HG03378 (cell line): Measurements from ENCODE around the gene CASP9.
"Not testable (repeated sequence)": the region's sequence is repeated elsewhere in the genome, so short reads cannot be mapped to it uniquely, and the experiment has no call there.

Source experiments
- ATAC-seq: cut with Tn5 transposase; IDR thresholded peaks from one replicate; pipeline ENCODE4 v1.9.1; 2021; ENCODE audit warnings: mild to moderate bottlenecking, moderate library complexity; ENCODE audit not compliant: unreplicated experiment

The CASP9 gene

DNA sequence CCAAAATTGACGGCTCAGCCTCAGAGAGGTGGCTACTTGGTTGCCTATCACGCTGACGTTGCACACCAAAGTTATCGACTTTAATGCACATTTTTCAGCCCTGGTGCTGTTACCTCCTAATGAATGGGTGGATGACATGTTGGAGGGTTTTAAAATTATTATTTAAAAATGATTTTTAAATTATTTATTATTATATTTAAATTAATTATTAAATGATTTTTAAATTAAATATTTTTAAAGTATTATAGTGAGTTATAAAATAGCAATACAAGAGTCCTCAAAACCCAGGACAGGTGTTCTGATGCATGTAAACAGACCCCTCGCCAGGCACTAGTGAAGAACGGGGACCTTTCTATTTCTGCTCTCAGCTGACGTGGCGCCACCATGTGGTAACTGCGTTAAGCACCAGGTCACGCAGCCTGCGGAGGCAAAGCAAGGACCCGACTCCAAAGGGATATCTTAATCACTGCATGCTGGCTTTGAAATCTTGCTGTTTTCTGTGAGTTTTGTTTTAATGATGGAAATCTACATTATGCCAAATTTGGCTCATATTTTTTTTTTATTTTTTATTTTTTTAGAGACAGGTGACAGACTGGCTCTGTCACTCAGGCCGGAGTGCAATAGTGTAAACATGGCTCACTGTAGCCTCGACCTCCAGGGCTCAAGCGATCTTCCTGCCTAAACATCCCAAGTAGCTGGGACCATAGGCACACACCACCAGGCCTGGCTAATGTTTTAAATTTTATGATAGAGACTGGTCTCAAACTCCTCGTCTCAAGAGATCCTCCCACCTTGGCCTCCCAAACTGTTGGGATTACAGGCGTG is 22.6 kb downstream of the CASP9 start:
- ATAC-seq: no peak

DNA sequence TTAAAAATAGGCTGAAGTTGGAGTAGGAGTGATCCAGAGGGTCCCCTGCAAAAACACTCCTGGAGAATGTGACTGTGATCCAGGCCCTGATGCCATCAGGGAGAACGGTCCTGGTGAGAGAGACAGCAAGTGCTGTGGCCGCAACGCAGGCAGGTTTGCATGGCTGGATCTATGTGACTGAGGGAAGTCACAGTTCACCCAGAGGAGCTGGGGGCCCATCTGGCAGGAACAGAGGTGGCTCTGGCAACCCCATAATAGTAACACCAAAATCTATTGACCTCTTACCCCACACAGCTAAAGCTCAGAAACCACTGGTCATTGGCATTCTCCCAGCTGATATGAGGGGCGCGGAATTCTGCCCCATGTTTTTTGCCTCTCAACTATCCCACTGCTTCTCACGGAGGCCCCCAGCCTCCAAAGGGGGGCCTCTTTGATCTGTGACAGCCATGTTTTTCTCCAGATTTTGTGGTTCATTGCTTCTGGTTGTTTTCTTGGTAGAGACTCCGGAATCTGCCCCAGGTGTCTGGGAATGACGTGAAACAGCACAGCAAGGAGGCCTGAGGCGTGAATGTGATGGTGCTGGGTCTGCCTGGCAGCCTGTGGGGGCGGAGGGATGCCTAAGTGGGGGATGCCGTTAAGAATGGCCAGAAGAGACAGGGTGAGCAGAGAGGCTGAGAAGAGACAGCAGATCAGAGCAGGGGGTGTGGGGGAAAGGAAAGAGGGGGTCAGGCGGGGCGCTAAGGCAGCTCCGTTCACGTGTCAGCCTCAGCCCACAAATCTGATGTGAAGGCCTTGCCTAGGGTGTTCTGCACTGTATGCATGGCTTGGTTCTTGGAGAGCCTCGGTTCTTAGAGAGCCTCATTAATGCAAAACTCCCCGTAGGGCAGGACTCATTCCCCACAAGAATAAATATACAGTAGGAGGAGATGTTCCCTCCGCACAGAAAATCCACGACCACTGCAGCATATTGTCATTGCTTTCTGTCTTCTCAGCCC is 23.5 kb downstream of the CASP9 start:
- no peak for ATAC-seq

DNA sequence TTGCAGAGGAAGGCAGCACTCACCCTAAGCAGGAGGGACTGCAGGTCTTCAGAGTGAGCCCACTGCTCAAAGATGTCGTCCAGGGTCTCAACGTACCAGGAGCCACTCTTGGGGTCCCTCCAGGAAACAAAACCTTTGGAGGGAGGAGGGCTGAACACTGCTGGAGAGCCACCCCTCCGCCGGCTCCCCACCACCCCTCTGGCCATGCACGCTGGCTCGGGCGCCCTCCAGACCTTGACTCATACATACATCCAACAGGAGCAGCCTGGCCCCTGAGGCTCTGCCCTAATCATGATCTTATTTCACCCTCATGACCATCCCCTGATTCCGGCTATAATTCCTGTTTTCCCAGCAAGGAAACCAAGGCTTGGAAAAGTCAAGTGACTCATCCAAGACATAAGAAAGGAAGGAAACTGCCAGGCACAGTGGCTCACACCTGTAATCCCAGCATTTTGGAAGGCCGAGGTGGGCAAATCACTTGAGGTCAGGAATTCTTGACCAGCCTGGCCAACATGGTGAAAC is 30.1 kb downstream of the CASP9 start:
- no peak for ATAC-seq

DNA sequence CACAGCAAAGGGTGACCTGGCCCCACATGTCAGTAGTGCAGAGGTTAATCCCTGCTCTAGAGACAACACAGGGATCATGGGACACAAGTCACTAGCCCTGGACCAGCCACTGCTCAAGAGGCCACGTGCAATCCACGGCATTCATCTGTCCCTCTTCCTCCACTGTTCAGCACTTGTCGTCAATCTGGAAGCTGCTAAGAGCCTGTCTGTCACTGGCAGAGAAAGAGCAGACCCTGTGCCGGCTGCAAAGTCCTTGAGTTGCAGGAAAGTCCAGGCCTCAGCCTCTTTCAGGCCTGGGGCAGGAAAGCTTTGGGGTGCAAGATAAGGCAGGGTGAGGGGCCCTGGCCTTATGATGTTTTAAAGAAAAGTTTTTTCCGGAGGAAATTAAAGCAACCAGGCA is 31.4 kb downstream of the CASP9 start:
- ATAC-seq: no peak

DNA sequence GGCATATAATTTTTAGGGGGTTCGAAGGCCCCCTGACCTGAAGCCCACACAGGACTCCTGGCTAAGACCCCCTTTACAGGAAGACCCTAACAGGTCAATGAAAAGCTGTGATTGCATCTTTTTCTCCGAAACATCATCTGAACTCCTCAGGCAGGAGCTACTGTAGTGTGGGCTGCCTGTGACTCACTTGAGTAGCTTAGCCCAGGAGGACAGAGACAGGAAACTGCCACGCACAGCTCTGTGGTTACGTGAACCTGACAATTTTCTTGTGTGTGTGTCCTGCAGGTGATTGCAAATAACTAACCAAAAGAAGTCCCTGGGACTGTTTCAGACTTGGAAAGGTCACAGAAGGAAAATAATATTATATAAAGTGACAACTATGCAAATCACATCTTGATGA is 33.0 kb downstream of the CASP9 start:
- not testable (repeated sequence) for ATAC-seq

DNA sequence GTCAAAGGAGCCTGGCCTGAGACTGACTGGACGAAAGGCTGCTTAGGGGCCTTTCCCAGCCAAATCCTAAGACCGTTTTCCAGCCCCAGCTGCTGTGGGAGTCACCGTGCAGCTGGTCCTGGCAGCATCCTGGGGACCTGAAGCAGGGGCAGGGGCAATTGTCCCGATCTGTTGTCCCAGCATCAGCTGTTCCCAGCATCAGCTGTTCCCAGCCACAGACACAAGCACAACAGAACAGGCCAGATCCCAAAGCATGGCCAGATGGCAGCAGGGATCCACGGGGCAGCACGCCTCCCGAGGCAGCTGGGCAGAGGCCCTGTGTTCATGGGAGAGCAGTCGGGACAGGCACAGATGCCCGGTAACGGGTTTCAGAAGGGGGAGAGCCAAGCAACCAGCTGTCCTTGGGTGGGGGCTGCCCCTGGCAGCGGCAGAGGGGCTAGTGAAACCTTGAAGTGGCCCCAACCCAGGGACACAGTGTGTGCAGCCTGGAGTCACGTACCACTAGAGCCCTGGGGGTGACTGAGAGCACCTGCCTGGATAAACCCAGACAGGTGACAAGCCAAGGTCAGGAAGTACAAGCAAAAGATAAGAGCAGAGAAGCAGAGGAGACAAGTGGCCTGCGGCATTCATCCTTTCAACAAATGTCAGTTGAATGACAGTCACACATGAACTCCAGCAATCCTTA is 34.8 kb downstream of the CASP9 start:
- no peak for ATAC-seq

DNA sequence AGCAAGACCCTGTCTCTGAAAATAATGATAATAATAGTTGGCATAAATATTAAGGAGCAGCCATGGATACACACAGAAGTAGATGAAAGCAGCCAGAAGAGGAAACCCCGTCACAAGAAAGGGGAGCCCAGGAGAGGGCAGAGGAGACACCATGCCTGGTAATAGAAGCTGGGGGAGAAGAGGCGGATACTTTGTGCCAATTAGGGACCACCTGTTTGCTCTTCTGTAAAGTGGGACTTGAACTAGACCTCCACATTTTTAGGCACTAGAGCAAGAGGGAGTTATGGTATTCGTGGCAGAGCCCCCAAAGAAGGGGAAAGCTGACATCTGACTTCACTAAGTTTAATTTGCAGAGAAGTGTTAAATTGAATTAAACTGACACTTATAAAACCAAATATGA is 35.6 kb downstream of the CASP9 start:
- ATAC-seq: no peak

DNA sequence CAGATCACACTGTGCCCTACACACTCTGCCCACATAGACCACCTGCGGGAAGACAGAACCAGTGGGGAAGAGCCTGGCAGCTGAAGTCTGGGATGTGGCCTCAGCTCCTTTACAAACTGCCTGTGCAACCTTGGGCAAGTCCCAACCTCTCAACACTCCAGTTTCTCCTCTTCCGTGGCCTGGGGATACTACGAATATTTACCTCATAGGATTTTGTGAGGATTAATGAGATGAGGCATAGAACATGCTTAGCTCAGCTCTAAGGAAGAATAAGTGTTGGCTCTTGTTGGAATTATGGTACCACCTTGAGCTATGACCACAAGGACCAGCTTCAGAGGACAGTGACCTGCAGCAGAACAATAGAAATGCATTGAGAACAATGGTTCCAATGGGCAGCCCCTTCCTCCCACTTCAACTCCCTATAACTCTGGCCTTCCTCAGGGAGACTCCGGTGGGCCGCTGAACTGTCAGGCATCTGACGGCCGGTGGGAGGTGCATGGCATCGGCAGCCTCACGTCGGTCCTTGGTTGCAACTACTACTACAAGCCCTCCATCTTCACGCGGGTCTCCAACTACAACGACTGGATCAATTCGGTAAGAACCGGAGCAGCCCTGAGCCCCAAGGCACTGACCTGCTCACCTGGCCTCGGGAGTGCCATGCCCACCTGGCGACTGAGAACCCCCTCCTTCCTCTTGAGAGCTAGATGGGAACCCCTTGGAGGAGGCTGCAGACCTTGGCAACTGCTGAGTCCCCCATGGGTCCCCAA is 37.0 kb downstream of the CASP9 start:
- not testable (repeated sequence) for ATAC-seq

DNA sequence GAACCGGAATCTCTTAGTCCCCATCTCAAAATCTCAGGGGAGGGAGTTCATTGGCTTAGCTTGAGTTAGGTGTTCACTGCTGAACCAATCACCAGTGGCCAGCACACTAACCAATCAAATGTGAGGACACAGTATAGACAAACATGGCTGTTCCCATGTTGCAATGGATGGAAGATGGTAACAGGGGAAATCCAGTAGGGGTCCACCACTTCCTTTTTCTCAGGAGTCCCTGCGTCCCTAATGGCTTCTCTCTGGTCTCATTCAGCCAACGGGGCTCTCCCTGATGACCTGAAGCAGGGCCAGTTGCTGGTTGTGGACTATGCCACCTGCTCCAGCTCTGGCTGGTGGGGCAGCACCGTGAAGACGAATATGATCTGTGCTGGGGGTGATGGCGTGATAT is 38.4 kb downstream of the CASP9 start:
- no peak for ATAC-seq

DNA sequence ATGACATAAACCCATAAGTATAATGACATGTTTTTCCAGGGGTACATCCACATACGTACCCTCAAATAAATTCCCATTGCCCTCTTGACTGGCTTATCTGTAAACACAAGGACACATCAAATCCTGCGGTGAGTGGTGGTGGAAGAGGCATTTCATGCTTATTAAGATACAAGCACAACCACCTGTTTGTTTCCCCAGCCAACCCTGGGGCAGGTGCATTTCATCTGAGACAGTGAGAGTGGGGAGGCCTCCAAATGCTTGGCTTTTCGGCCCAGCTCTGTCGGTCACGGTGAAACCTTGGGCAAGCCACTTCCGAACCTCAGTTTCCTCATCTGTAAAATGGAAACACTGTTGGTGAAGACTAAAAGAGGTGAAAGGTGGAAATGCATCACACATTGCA is 39.6 kb downstream of the CASP9 start:
- ATAC-seq: not testable (repeated sequence)

DNA sequence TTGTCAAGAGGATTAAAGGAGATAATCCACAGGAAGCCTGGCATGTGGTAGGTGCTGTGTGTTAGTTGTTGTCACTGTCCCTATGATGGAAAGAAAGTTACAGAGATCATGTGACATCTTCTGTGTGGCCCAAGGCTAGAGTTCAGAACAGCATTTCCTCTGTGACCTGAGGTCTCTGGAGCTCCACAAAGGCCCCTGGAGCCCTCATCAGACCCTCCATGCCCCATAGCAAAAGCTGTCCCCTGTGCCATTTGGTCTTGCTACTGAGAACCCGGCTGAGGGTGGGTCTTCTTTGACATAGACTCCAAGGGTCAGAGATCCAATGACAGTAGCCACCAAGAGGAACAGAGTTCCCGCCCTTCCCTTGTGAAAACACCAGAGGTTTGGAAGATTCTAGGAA is 40.0 kb downstream of the CASP9 start:
- ATAC-seq: no peak

DNA sequence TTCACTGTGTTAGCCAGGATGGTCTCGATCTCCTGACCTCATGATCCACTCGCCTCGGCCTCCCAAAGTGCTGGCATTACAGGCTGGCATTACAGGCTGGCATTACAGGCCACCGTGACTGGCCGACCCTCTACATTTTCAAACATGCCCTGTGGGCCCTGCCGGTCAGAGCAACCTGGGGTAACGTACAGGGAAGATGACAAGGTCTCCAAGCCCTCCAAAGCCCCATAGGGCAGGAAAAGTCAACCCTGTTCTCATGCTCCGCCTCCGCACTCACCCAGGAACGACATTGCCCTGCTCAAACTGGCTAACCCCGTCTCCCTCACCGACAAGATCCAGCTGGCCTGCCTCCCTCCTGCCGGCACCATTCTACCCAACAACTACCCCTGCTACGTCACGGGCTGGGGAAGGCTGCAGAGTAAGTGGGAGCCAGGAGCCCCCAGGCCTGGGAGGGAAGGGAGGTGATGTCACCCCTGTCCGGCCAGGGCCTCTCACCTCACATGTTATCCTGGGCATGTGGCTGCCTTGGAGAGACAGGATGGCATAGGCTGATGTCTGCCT is 41.0 kb downstream of the CASP9 start:
- ATAC-seq: not testable (repeated sequence)

DNA sequence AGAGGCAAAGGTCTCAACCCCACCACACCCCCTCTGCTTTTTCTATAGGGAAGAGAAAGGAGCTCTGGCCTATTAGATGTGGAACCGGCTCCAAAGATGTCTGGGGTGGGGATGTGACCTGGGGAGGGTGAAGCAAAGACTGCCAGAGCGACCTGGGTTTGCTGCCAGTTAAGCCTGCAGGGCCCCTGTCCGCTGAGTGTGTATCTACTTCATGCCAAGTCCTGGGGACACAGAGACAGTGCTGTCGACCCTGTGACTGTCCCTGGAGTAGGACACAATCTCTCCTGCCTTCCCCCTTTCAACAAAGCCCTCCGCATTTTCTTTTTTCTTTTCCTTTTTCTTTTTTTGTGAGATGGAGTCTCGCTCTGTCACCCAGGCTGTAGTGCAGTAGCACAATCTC is 41.6 kb downstream of the CASP9 start:
- not testable (repeated sequence) for ATAC-seq

DNA sequence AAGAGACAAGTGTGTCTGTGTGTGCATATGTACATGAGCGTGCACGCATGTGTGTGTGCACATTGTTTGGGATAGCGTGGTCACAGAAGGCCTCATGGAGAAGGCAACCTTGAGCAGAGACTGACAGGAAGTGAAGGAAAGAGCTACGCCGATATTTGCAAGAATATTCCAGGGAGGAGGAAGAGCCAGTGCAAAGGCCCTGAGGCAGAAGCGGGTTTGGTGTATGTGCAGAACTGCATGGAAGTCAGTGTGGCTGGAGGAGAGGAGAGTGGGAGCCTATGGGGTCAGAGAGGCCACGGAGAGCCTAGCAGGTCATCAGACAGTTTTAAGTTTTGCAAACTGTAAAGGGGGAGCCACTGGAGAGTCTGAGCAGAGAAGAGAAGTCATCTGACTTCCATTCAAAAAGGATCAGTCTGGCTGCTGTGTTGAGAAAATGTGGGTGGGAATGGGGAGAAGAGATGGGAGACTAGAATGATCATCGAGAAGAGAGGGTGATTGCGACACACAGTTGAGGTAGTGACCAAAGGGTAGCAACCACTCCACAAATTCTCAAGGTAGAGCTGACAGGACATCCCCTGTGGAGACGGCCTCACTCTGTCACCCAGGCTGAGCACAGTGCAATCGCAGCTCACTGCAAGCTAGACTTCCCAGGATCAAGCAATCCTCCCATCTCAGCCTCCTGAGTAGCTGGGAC is 44.2 kb downstream of the CASP9 start:
- no peak for ATAC-seq

DNA sequence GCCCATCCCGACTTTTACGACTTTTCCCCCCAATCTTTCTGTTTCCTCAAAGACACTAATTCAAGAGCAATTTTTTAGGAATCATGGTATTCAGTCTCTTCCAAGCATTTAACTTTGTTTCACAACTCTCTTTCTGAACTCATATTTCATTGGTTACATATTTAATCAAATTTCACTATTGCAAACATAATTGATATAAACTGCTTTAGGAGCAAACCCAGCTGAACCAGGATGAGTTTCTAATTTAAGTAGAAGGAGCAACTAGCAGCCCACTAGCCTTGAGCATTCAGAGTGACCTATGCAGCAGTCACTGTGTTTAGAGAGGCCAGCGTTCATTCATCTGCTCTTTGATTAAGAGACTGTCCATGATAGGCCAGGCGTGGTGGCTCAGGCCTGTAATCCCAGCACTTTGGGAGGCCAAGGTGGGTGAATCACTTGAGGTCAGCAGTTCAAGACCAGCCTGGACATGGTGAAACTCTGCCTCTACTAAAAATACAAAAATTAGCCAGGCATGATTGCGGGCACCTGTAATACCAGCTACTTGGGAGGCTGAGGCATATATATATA is 46.3 kb downstream of the CASP9 start:
- no peak for ATAC-seq

DNA sequence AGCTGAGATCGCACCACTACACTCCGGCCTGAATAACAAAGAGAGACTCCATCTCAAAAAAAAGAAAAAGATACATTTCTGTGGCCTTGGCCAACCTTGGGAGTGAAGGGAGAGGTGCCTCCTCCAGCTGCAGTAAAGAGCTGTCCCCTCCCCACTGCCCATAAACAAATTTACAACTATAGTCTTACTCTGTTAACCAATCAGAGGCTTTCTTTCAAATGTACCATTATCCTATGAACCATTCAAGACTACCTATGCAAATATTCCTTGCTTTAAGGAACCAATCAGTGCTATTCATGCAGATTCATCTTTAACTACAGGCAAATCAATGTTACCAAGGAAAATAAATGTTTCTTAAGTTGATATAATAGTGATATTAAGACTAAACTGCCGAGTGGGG is 47.1 kb downstream of the CASP9 start:
- ATAC-seq: no peak

DNA sequence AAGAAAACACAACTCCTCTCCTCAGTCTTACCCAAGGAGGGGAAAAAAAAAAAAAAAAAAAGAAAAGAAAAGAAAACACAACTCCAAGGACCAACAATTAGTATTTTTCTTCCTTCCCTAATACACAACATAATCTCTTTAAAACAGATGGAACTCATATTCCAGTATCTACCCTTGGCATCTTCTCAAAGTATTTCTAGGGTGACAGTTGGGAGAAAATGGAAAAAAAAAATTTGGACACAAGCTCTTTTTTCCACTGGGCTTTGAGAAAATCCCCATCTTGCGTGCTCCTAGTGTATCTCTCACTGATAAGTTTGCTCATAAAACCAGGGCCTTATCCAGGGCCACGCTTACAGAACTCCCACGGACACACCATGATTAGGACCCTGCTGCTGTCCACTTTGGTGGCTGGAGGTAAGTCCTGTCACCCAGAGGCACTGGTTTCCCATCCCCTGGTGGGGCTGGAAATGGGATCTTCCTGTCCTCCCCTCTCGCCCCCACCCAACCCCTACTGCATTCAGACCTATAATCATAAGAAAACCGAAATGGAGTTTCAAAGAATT is 48.2 kb downstream of the CASP9 start, which contains the start of gene CELA2B:
TSS of gene CELA2B (plus strand) at position 353 of the 563 bp plus-strand sequence. CDS start at position 375, 22 bp downstream.
- no peak for ATAC-seq

DNA sequence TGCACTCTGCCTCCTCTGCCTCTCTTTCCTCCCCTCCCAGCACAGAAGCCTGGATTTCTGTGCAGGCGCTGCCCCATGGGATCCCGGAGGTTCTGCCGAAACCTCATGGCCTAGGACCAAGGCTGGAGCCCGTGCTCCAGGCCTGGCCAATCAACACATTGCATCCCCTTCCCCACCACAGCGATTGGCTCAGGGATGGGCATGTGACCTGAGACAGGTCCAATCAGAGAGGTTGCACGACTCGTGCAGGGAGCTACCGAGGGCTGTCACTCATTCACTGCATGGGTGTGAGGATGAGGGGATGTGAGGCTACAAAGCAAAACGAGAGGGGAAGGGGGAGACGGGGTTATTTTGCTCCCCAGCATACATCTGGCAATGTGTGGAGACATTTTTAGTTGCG is 51.4 kb downstream of the CASP9 start:
- ATAC-seq: no peak

DNA sequence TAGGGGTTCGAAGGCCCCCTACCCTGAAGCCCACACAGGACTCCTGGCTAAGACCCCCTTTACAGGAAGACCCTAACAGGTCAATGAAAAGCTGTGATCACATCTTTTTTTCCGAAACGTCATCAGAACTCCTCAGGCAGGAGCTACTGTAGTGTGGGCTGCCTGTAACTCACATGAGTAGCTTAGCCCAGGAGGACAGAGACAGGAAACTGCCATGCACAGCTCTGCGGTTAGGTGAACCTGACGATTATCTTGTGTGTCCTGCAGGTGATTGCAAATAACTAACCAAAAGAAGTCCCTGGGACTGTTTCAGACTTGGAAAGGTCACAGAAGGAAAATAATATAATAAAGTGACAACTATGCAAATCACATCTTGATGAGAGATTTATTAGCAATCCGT is 52.3 kb downstream of the CASP9 start:
- not testable (repeated sequence) for ATAC-seq
